GM21723 (cell line): Measurements from ENCODE around the gene TMEM143.
"Not testable (repeated sequence)": the region's sequence is repeated elsewhere in the genome, so short reads cannot be mapped to it uniquely, and the experiment has no call there.

Source experiments
- ATAC-seq: cut with Tn5 transposase; IDR thresholded peaks from one replicate; pipeline ENCODE4 v1.9.1; 2021; ENCODE audit warnings: mild to moderate bottlenecking, moderate library complexity; ENCODE audit not compliant: unreplicated experiment

TMEM143 gene

GRCh38 chr19:48391100-48392005 lies 27.6 kb upstream of the TMEM143 start, which contains the start of gene KDELR1:
KDELR1 (minus strand) TSS chr19:48391551; CDS start chr19:48391358, 193 bp downstream.
- no peak for ATAC-seq

- ATAC-seq, result no peak
Measured at GRCh38 chr19:48390188-48391099, 26.7 kb upstream of the TMEM143 start.

GRCh38 chr19:48386981-48387380 lies 23.2 kb upstream of the TMEM143 start:
- no peak for ATAC-seq

GRCh38 chr19:48385461-48386087 lies 21.8 kb upstream of the TMEM143 start:
- ATAC-seq, result no peak

- no peak for ATAC-seq
Measured at GRCh38 chr19:48382286-48382685, 18.5 kb upstream of the TMEM143 start.

- ATAC-seq, result no peak
Measured at GRCh38 chr19:48381178-48381950, 17.6 kb upstream of the TMEM143 start.

- no peak for ATAC-seq
Measured at GRCh38 chr19:48379058-48379457, 15.3 kb upstream of the TMEM143 start.

- ATAC-seq, result no peak
Measured at GRCh38 chr19:48378194-48378570, 14.4 kb upstream of the TMEM143 start.

GRCh38 chr19:48373567-48373966 lies 9.8 kb upstream of the TMEM143 start:
- no peak for ATAC-seq

- no peak for ATAC-seq
Measured at GRCh38 chr19:48372904-48373303, 9.2 kb upstream of the TMEM143 start.

- ATAC-seq, result not testable (repeated sequence)
Measured at GRCh38 chr19:48371771-48372170, 8.0 kb upstream of the TMEM143 start.

- ATAC-seq, result no peak
Measured at GRCh38 chr19:48371367-48371766, 7.6 kb upstream of the TMEM143 start.

GRCh38 chr19:48370955-48371354 lies 7.2 kb upstream of the TMEM143 start:
- no peak for ATAC-seq

- ATAC-seq, result no peak
Measured at GRCh38 chr19:48368936-48369335, 5.2 kb upstream of the TMEM143 start.

- ATAC-seq, result no peak
Measured at GRCh38 chr19:48367855-48368254, 4.1 kb upstream of the TMEM143 start.

GRCh38 chr19:48365602-48366001 lies 1.9 kb upstream of the TMEM143 start:
- no peak for ATAC-seq

GRCh38 chr19:48364598-48365348 lies 1.0 kb upstream of the TMEM143 start:
- ATAC-seq, result no peak

- peak; percentile 6 for ATAC-seq
Measured at GRCh38 chr19:48363500-48363809, 285 bp downstream of the TMEM143 start.

GRCh38 chr19:48362716-48363499 lies 832 bp downstream of the TMEM143 start:
- peak; percentile 60 for ATAC-seq
